ENCODE measurements around the gene HPS6. TPM values are rescaled to one million over a fixed set of nuclear protein-coding genes. Genes with fewer than 3 reads are reported as not detected.

HPS6 gene
- total RNA-seq, 1 donor: 31.5 TPM

DNA sequence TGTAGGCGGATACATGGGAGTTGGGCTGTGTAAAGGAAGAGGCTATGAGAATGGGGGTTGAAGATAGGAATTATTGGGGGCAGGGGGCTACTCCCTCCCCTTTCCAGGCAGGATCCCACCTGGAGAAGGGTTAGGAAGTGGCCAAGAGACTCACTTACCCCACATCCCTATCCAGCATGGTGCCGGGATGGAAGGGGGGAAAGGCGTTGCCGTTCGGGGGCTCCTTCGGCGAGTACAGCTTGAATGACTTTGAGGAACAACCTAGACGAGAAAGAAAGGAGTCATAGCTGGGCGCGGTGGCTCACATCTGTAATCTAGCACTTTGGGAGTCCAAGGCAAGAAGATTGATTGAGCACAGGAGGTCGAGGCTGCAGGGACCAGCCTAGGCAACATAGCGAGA, 46.1 kb downstream of the HPS6 start:
- Histone ChIP-seq H3K4me3 (ENCODE audit: insufficient read depth, low read length) (no peak overlapping the region), H3K4me1 (ENCODE audit: insufficient read depth, low read length) (peaks cover 25% of the 10 kb centered on the region), H3K79me2 (ENCODE audit: insufficient read depth, low read length) (peaks cover 58% of the 10 kb centered on the region), H3K27me3 (ENCODE audit: insufficient read depth, low read length) (no peaks in the 10 kb centered on the region), H3K4me2 (ENCODE audit: insufficient read depth, low read length) (no peak overlapping the region), H4K20me1 (ENCODE audit: insufficient read depth, low read length) (peaks cover 60% of the 10 kb centered on the region), H3K27ac (ENCODE audit: low read depth, low read length) (no peak overlapping the region), H2AFZ (ENCODE audit: low read length) (no peak overlapping the region), H3K36me3 (ENCODE audit: insufficient read depth, low read length) (peaks cover 46% of the 10 kb centered on the region), H3K9me3 (ENCODE audit: low read depth, low read length) (no peaks in the 10 kb centered on the region)
- TF ChIP-seq, protein P1, sequence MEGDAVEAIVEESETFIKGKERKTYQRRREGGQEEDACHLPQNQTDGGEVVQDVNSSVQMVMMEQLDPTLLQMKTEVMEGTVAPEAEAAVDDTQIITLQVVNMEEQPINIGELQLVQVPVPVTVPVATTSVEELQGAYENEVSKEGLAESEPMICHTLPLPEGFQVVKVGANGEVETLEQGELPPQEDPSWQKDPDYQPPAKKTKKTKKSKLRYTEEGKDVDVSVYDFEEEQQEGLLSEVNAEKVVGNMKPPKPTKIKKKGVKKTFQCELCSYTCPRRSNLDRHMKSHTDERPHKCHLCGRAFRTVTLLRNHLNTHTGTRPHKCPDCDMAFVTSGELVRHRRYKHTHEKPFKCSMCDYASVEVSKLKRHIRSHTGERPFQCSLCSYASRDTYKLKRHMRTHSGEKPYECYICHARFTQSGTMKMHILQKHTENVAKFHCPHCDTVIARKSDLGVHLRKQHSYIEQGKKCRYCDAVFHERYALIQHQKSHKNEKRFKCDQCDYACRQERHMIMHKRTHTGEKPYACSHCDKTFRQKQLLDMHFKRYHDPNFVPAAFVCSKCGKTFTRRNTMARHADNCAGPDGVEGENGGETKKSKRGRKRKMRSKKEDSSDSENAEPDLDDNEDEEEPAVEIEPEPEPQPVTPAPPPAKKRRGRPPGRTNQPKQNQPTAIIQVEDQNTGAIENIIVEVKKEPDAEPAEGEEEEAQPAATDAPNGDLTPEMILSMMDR (IDR thresholded peaks at IDR 0.05; ENCODE audit: extremely low read depth, low read depth, low read length): no peak
- DNase-seq (ENCODE audit: insufficient read length, low spot score, missing footprints): peak; percentile 65

DNA sequence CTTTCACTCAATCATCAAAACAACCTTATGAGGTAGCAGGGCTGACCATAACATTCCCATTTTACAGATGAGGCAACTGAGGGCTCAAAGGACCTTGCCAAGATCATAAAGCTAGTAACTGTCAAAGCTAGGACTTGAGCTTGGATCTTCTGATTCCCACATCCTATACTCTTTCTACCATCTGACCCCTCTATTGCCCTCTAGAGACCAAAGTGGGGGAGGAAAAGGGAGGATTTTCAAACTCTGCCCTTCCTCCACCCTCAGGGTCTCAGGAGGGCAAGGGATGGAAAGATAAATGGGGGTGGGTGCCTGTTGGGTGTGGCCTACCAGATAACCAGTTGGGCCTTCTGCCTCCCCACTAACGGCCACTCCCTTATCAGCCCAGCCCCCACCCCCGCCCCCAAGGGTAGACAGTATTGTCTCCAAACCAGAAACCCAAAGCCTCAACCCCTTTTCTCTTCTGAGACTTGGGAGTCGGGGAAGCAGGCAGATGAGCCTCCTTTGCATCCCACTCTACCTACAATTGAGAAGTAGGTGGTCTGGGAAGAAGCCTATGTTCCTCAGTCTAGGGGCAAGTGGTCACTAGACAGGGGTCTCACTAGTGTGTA, 47.2 kb downstream of the HPS6 start:
- H3K27me3 ChIP-seq (ENCODE audit: insufficient read depth, low read length): no peaks in the 10 kb centered on the region
- no peak overlapping the region for H3K27ac ChIP-seq (ENCODE audit: low read depth, low read length)
- no peaks in the 10 kb centered on the region for H3K9me3 ChIP-seq (ENCODE audit: low read depth, low read length)
- peaks cover 68% of the 10 kb centered on the region for H3K79me2 ChIP-seq (ENCODE audit: insufficient read depth, low read length)
- H3K4me2 ChIP-seq (ENCODE audit: insufficient read depth, low read length): peak overlapping the region; percentile 97
- H2AFZ ChIP-seq (ENCODE audit: low read length): no peak overlapping the region
- peaks cover 56% of the 10 kb centered on the region for H4K20me1 ChIP-seq (ENCODE audit: insufficient read depth, low read length)
- H3K36me3 ChIP-seq (ENCODE audit: insufficient read depth, low read length): peaks cover 42% of the 10 kb centered on the region
- no peak overlapping the region for H3K4me3 ChIP-seq (ENCODE audit: insufficient read depth, low read length)
- H3K4me1 ChIP-seq (ENCODE audit: insufficient read depth, low read length): peaks cover 36% of the 10 kb centered on the region
- DNase-seq (ENCODE audit: insufficient read length, low spot score, missing footprints): peak; percentile 46
- TF ChIP-seq, protein P1 (IDR thresholded peaks at IDR 0.05; ENCODE audit: extremely low read depth, low read depth, low read length): no peak

DNA sequence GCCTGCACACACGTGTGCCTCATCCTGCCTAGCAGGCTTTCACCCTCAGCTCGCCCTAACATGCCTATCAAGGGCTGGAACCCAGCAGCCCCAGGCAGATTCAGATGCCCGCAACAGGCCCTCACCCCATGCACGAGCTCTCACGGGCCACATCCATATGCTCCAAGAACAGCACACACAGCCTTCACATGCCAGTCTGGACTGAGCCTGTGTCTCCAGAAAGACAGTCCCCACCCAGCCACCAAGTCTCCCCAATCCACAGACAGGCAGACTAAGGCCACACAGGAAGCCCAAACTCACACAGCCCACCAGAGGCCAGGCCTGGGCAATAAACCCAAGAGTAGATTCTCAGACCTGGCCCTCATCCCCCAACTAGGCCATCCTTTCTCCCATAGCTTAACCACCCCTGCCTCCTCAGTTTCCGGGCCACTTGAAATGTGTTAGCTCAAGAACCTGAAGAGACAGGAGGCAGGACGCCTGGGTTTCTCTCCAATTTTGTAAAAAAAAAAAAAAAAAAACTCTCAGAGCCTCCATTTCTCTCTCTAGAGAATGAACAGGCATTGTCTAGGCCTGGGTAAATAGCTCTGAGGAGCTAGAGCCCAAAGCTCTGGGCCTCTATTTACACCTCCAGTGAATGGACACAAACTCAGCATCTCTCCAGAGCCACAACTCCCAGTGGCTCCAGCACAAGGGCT, 48.3 kb downstream of the HPS6 start:
- DNase-seq (ENCODE audit: insufficient read length, low spot score, missing footprints): peak; percentile 53
- H3K27ac ChIP-seq (ENCODE audit: low read depth, low read length): peak overlapping the region; percentile 73
- H3K36me3 ChIP-seq (ENCODE audit: insufficient read depth, low read length): peaks cover 32% of the 10 kb centered on the region

More for the DNA sequence above, 48.3 kb downstream of the HPS6 start:
- Histone ChIP-seq H3K27me3 (ENCODE audit: insufficient read depth, low read length) (no peaks in the 10 kb centered on the region), H3K4me3 (ENCODE audit: insufficient read depth, low read length) (peak overlapping the region; percentile 88), H3K9me3 (ENCODE audit: low read depth, low read length) (no peaks in the 10 kb centered on the region), H3K4me2 (ENCODE audit: insufficient read depth, low read length) (peak overlapping the region; percentile 97), H3K4me1 (ENCODE audit: insufficient read depth, low read length) (peaks cover 47% of the 10 kb centered on the region), H4K20me1 (ENCODE audit: insufficient read depth, low read length) (peaks cover 56% of the 10 kb centered on the region), H2AFZ (ENCODE audit: low read length) (no peak overlapping the region), H3K79me2 (ENCODE audit: insufficient read depth, low read length) (peaks cover 78% of the 10 kb centered on the region)
- TF ChIP-seq, protein P1 (IDR thresholded peaks at IDR 0.05; ENCODE audit: extremely low read depth, low read depth, low read length): no peak

All from osteoblast (primary cell).